T-cell (primary cell): ENCODE measurements around the gene KIF19. TPM values are rescaled to one million over a fixed set of nuclear protein-coding genes. Genes with fewer than 3 reads are reported as not detected.

Experiments
- ATAC-seq, 4 experiments: fragments of 200-7000 bp in 3 of 4; fragments of 150-1000 bp in 1 of 4; cut with Tn5 transposase; replicated peaks in 1 of 4; 1 replicate in 3 of 4; 2 replicates in 1 of 4; pipeline ENCODE4 v1.10.0; 2021; ENCODE audit warnings: moderate library complexity in 3 of 4, mild to moderate bottlenecking in 2 of 4, moderate number of reproducible peaks in 1 of 4
- CTCF ChIA-PET, 2 donors: fragments of 300-600 bp; sonication (Branson Sonifier 250); formaldehyde crosslinking; loops; one replicate each; lab custom pipeline; 2022; ENCODE audit warnings: antibody characterized with exemption in 2 of 2; lab: Charles Lee
- POLR2A ChIA-PET, 2 donors: fragments of 300-600 bp; sonication (Branson Sonifier 250); formaldehyde crosslinking; loops; one replicate each; lab custom pipeline; 2022; ENCODE audit warnings: antibody characterized with exemption in 2 of 2; lab: Charles Lee
- DNase-seq, 35 experiments: peaks; one replicate each; pipeline versions ENCODE4 v3.0.0 to v3.0.0-alpha.2; 2013 to 2023
- H3K27ac ChIP-seq: one replicate; pipeline ENCODE4 v1.5.1; 2013; ENCODE audit warnings: low read length
- H3K27me3 ChIP-seq, 2 experiments: replicated peaks in 1 of 2; 1 replicate in 1 of 2; 2 replicates in 1 of 2; pipeline versions ENCODE4 v1.6.1 to v1.7.0; 2013; ENCODE audit warnings: low read length in 1 of 2, mixed read lengths in 1 of 2; ENCODE audit not compliant: control insufficient read depth in 2 of 2, insufficient read depth in 2 of 2; ENCODE audit errors: extremely low read depth in 1 of 2
- H3K36me3 ChIP-seq, 2 donors: 1 replicate in 1 of 2; 2 replicates in 1 of 2; pipeline versions ENCODE4 v1.6.1 to v1.7.0; 2013; ENCODE audit warnings: low read length in 1 of 2; ENCODE audit not compliant: control insufficient read depth in 2 of 2, insufficient read depth in 1 of 2; ENCODE audit errors: extremely low read depth in 1 of 2
- H3K4me1 ChIP-seq, 2 experiments: 1 replicate in 1 of 2; 2 replicates in 1 of 2; pipeline versions ENCODE4 v1.6.1 to v1.7.0; 2013; ENCODE audit warnings: low read length in 2 of 2, mixed read lengths in 1 of 2; ENCODE audit not compliant: insufficient read depth in 2 of 2, control insufficient read depth in 1 of 2; ENCODE audit errors: extremely low read depth in 1 of 2
- H3K4me3 ChIP-seq, 2 donors: 1 replicate in 1 of 2; 2 replicates in 1 of 2; pipeline versions ENCODE4 v1.5.1 to v1.7.0; 2013; ENCODE audit warnings: mild to moderate bottlenecking in 2 of 2, low read length in 1 of 2, moderate library complexity in 1 of 2; ENCODE audit not compliant: control insufficient read depth in 1 of 2; ENCODE audit errors: extremely low read depth in 1 of 2
- H3K9me3 ChIP-seq: 2 replicates; pipeline ENCODE4 v1.7.0; 2013
- H3K27ac Mint-ChIP-seq, 2 donors: one replicate each; pipeline ENCODE4 v1.8.0; 2020 to 2021; ENCODE audit warnings: mild to moderate bottlenecking in 2 of 2, mixed read lengths in 2 of 2
- H3K27me3 Mint-ChIP-seq, 2 donors: one replicate each; pipeline ENCODE4 v1.8.0; 2021 to 2022; ENCODE audit warnings: mixed read lengths in 2 of 2
- H3K36me3 Mint-ChIP-seq: one replicate; pipeline ENCODE4 v1.8.0; 2021; ENCODE audit warnings: mixed read lengths
- H3K4me1 Mint-ChIP-seq, 3 donors: one replicate each; pipeline ENCODE4 v1.8.0; 2020 to 2022; ENCODE audit warnings: mixed read lengths in 3 of 3, mild to moderate bottlenecking in 1 of 3
- H3K4me3 Mint-ChIP-seq, 3 donors: one replicate each; pipeline ENCODE4 v1.8.0; 2020 to 2022; ENCODE audit warnings: mild to moderate bottlenecking in 3 of 3, mixed read lengths in 3 of 3, moderate library complexity in 3 of 3
- H3K9me3 Mint-ChIP-seq, 3 donors: one replicate each; pipeline ENCODE4 v1.8.0; 2020 to 2022; ENCODE audit warnings: mixed read lengths in 3 of 3
- WGBS: methylation state at CpG from one replicate; pipeline ENCODE4 v1.1.5; 2013; ENCODE audit warnings: missing lambda C conversion rate; ENCODE audit not compliant: insufficient coverage; 5-methylcytosine and 5-hydroxymethylcytosine counted together
- total RNA-seq, 35 experiments: library from RNA in 6 of 35; stranded (reverse) in 6 of 35; fragments of 120-200 nt in 1 of 35; gene quantifications; one replicate each; pipeline versions ENCODE4 v1.2.1 to v1.2.4 and lab custom pipeline; 2013 to 2026

KIF19 gene
- total RNA-seq, 5 donors from 2014 or later (not counting 1 experiment from before 2014, with no cell fraction given): 0.20 to 2.0 (median 0.53) TPM

- WGBS: 95% methylated on average over 7 of the region's 15 CpGs
- DNase-seq (no peak), ATAC-seq (no peak)
- no peak overlapping the region for H3K27ac Mint-ChIP-seq
- peaks cover 5 to 9% of the 10 kb centered on the region in 2 donors for H3K27me3 Mint-ChIP-seq
- no peaks in the 10 kb centered on the region for H3K36me3 Mint-ChIP-seq
- no peaks in the 10 kb centered on the region for H3K36me3 ChIP-seq
- H3K4me3 ChIP-seq: no peak overlapping the region
- no peaks in the 10 kb centered on the region for H3K9me3 Mint-ChIP-seq
- no peak overlapping the region for H3K27ac ChIP-seq
- H3K27me3 ChIP-seq: peaks cover 0 to 34% of the 10 kb centered on the region in 2 experiments
- ChIA-PET POLR2A (no interaction called here), CTCF (interaction anchor here in 1 of 2 donors (0.8 kb wide), 2 partner anchors 17 to 84 kb away, joined by 3 to 4 read pairs; no protein-coding TSS in a partner anchor)
- no peaks in the 10 kb centered on the region for H3K9me3 ChIP-seq
- peaks cover 6 to 9% (median 6%) of the 10 kb centered on the region in 3 donors for H3K4me1 Mint-ChIP-seq
- H3K4me3 Mint-ChIP-seq: no peak overlapping the region
- peaks cover 6 to 18% of the 10 kb centered on the region in 2 experiments for H3K4me1 ChIP-seq
Measured at GRCh38 chr17:74373838-74374606, 48.0 kb downstream of the KIF19 start.

DNA sequence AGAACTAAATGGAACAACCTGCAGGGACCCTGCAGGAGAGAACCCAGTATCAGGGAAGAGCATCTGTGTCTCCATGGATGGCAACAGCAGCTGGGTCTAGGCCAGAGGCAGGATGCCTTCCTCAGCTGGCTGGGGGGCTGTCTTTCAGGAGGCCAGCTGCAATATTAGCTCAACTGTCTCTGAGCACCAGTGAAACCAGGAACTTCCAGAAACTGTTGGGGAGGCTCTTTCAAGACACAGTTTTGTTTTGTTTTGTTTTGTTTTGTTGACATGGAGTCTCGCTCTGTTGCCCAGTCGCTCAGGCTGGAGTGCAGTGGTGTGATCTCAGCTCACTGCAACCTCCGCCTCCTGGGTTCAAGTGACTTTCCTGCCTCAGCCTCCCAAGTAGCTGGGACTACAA lies 48.8 kb downstream of the KIF19 start:
- ATAC-seq (no peak), DNase-seq (no peak)
- no peaks in the 10 kb centered on the region for H3K9me3 ChIP-seq
- CTCF ChIA-PET: interaction anchor here in 1 of 2 donors (0.8 kb wide), 1 partner anchor 83 kb away, joined by 3 read pairs; no protein-coding TSS in a partner anchor
- Mint-ChIP-seq H3K36me3 (no peaks in the 10 kb centered on the region), H3K27ac (no peak overlapping the region), H3K9me3 (no peaks in the 10 kb centered on the region), H3K4me1 (peaks cover 0 to 5% (median 3%) of the 10 kb centered on the region in 3 donors), H3K4me3 (no peak overlapping the region), H3K27me3 (peaks cover 0 to 6% of the 10 kb centered on the region in 2 donors)
- H3K27ac ChIP-seq: no peak overlapping the region
- no peaks in the 10 kb centered on the region for H3K36me3 ChIP-seq
- POLR2A ChIA-PET: no interaction called here
- H3K4me3 ChIP-seq: no peak overlapping the region
- H3K27me3 ChIP-seq: peaks cover 0 to 33% of the 10 kb centered on the region in 2 experiments
- WGBS: 72% methylated on average over 2 of the region's 3 CpGs
- H3K4me1 ChIP-seq: peaks cover 4 to 18% of the 10 kb centered on the region in 2 experiments

- Histone ChIP-seq H3K36me3 (no peaks in the 10 kb centered on the region), H3K4me3 (peak overlapping the region in 1 of 2 donors; percentile 6), H3K27ac (no peak overlapping the region), H3K27me3 (peaks cover 0 to 17% of the 10 kb centered on the region in 2 experiments), H3K4me1 (peaks cover 3 to 21% of the 10 kb centered on the region in 2 experiments), H3K9me3 (no peaks in the 10 kb centered on the region)
- no peaks in the 10 kb centered on the region for H3K9me3 Mint-ChIP-seq
- H3K27me3 Mint-ChIP-seq: no peaks in the 10 kb centered on the region
- 43% methylated on average over 6 of the region's 20 CpGs for WGBS
- POLR2A ChIA-PET: no interaction called here
- CTCF ChIA-PET: interaction anchor here (0.6 to 2.1 kb wide), 12 partner anchors 9 to 137 kb away, joined by 3 to 12 read pairs (median 3); no protein-coding TSS in a partner anchor
- DNase-seq (peak; percentile 71 to 93 (median 88)), ATAC-seq (peak; percentile 88 to 96 (median 88))
- H3K4me3 Mint-ChIP-seq: peak overlapping the region in 1 of 3 donors; percentile 10
- H3K4me1 Mint-ChIP-seq: peaks cover 0 to 11% (median 3%) of the 10 kb centered on the region in 3 donors
- no peaks in the 10 kb centered on the region for H3K36me3 Mint-ChIP-seq
- no peak overlapping the region for H3K27ac Mint-ChIP-seq
Measured at GRCh38 chr17:74379495-74380085, 53.6 kb downstream of the KIF19 start.

DNA sequence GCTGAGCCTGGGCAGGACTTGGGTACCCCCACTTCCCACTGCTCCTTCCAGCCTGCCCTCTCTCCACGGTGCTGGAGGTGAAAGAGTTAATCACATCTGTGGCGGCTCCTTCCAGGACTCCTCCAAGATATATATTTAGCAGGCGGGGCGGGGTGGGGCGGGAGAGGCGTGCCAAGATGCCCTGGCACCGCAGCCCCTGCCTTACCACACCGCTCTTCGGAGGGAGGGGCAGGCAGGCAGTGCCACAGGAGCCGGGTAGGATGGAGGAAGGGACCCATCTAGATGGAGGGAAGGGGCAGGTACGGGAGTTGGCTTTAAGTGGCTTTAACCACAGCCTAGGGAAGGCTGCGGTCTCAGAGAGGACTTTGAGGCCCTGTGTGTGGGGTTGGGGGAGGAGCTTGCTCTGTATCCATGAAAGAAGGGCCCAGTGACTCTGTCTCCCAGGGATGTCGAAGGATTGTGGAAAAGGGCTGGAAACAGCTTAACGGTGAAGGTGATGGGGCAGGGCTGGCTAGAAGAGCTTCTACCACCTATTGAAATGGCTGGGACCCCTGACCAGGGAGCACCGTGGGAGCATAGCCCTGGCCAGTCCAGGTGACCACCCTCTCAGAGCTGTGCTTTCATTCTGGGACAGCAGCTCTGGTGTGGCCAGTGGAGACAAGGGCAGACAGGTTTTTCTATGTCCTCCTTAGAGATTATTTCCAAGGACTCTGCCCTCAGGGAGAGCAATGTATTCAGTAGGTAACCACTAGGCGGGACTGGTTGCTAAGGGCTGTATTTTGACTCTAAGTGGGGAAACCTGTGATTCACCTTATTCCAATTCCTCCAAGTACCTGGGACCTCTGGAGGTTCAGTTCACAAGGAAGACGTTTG lies 54.3 kb downstream of the KIF19 start:
- Mint-ChIP-seq H3K4me1 (peaks cover 0 to 11% (median 3%) of the 10 kb centered on the region in 3 donors), H3K4me3 (peak overlapping the region in 1 of 3 donors; percentile 10), H3K27ac (no peak overlapping the region), H3K9me3 (no peaks in the 10 kb centered on the region), H3K27me3 (no peaks in the 10 kb centered on the region), H3K36me3 (no peaks in the 10 kb centered on the region)
- Histone ChIP-seq H3K36me3 (no peaks in the 10 kb centered on the region), H3K9me3 (no peaks in the 10 kb centered on the region), H3K27ac (no peak overlapping the region), H3K4me1 (peaks cover 3 to 21% of the 10 kb centered on the region in 2 experiments), H3K4me3 (no peak overlapping the region), H3K27me3 (peaks cover 0 to 17% of the 10 kb centered on the region in 2 experiments)
- ChIA-PET CTCF (interaction anchor here (0.7 to 1.7 kb wide), 4 partner anchors 11 to 116 kb away, joined by 3 to 7 read pairs (median 3); no protein-coding TSS in a partner anchor), POLR2A (no interaction called here)
- ATAC-seq (peak in 1 of 4 experiments; percentile 6), DNase-seq (no peak)
- WGBS: 55% methylated on average over 7 of the region's 17 CpGs

- H3K27ac ChIP-seq: no peak overlapping the region
- ChIA-PET POLR2A (no interaction called here), CTCF (interaction anchor here (0.5 to 1.1 kb wide), 3 partner anchors 13 to 115 kb away, joined by 3 to 4 read pairs (median 3); no protein-coding TSS in a partner anchor)
- peaks cover 0 to 17% of the 10 kb centered on the region in 2 experiments for H3K27me3 ChIP-seq
- H3K9me3 ChIP-seq: no peaks in the 10 kb centered on the region
- Mint-ChIP-seq H3K27ac (no peak overlapping the region), H3K4me1 (peaks cover 0 to 11% (median 3%) of the 10 kb centered on the region in 3 donors), H3K27me3 (no peaks in the 10 kb centered on the region), H3K36me3 (no peaks in the 10 kb centered on the region), H3K9me3 (no peaks in the 10 kb centered on the region), H3K4me3 (no peak overlapping the region)
- H3K4me1 ChIP-seq: peaks cover 3 to 21% of the 10 kb centered on the region in 2 experiments
- 91% methylated on average over 6 of the region's 15 CpGs for WGBS
- ATAC-seq (no peak), DNase-seq (no peak)
- H3K36me3 ChIP-seq: no peaks in the 10 kb centered on the region
- no peak overlapping the region for H3K4me3 ChIP-seq
Measured at GRCh38 chr17:74380959-74381808, 55.2 kb downstream of the KIF19 start.
